HepG2 (cell line): ENCODE data around the gene IL21R. TPM values are rescaled to one million over a fixed set of nuclear protein-coding genes. Genes with fewer than 3 reads are reported as not detected.

ENCODE experiments used
- ATAC-seq: fragments of 200-7000 bp; cut with Tn5 transposase; 3 replicates; pipeline ENCODE4 v1.9.1; 2020; ENCODE audit warnings: mild to moderate bottlenecking, moderate library complexity
- BruUV-seq: library from RNA; stranded (reverse); fragments of 400-500 nt; replicated peaks from 2 replicates; lab custom pipeline; 2021; lab: Mats Ljungman, UMichigan
- CTCF ChIA-PET: fragments of 300-600 bp; formaldehyde crosslinking; extraction: SDS; loops from one replicate; lab custom pipeline; 2021; ENCODE audit warnings: low total read pairs, inconsistent platforms, low intra/inter-chr PET ratio; lab: Yijun Ruan, JAX
- POLR2A ChIA-PET: fragments of 350-600 bp; sonication (Branson Sonifier 250); formaldehyde crosslinking; loops from one replicate; lab custom pipeline; 2020; ENCODE audit warnings: antibody characterized with exemption, inconsistent platforms; lab: Yijun Ruan, JAX
- DNase-seq: peaks from one replicate; pipeline ENCODE4 v3.0.0-alpha.2; 2015; ENCODE audit warnings: low spot score
- FAIRE-seq: peaks from 3 replicates; lab custom pipeline; 2011; peaks lifted over from hg19 to GRCh38; lab: Jason Lieb, UNC
- H2AFZ ChIP-seq: one replicate; pipeline ENCODE4 v1.6.1; 2011; ENCODE audit warnings: low read length, inconsistent platforms
- H3K27ac ChIP-seq: fragments of 300-600 bp; 3 replicates; pipeline ENCODE4 v1.8.0; 2011; ENCODE audit warnings: mixed run types, mild to moderate bottlenecking, mixed read lengths, low read length, inconsistent platforms; ENCODE audit not compliant: insufficient read depth; ENCODE audit errors: extremely low read length
- H3K27me3 ChIP-seq, 2 experiments: fragments of 200-600 bp in 1 of 2; 2 replicates in 1 of 2; 3 replicates in 1 of 2; pipeline versions ENCODE4 v1.6.0 to v1.8.0; 2011; ENCODE audit warnings: low read length in 2 of 2, mild to moderate bottlenecking in 2 of 2, moderate library complexity in 2 of 2, inconsistent platforms in 1 of 2; ENCODE audit not compliant: insufficient read depth in 2 of 2, control insufficient read depth in 1 of 2
- H3K36me3 ChIP-seq, 2 experiments: fragments of 200-600 bp in 1 of 2; replicated peaks in 1 of 2; 2 replicates in 1 of 2; 3 replicates in 1 of 2; pipeline versions ENCODE4 v1.5.1 to v1.8.0; 2011; ENCODE audit warnings: low read length in 2 of 2, inconsistent platforms in 1 of 2; ENCODE audit not compliant: insufficient read depth in 2 of 2, control insufficient read depth in 1 of 2
- H3K4me1 ChIP-seq: 2 replicates; pipeline ENCODE4 v1.5.1; 2012; ENCODE audit warnings: low read length, inconsistent platforms; ENCODE audit not compliant: insufficient read depth
- H3K4me2 ChIP-seq: 2 replicates; pipeline ENCODE4 v1.6.0; 2011; ENCODE audit warnings: low read depth, low read length, inconsistent platforms
- H3K4me3 ChIP-seq, 3 experiments: fragments of 200-600 bp in 1 of 3; sonication (generic), shearing (Covaris generic) in 1 of 3; replicated peaks in 1 of 3; 2 replicates each; pipeline ENCODE4 v1.5.1; 2011 to 2016; ENCODE audit warnings: low read length in 3 of 3, inconsistent platforms in 2 of 3, low read depth in 2 of 3, mild to moderate bottlenecking in 2 of 3, control low read depth in 1 of 3, mixed read lengths in 1 of 3; ENCODE audit not compliant: insufficient read depth in 1 of 3
- H3K79me2 ChIP-seq: one replicate; pipeline ENCODE4 v1.6.1; 2011; ENCODE audit warnings: low read length, inconsistent platforms; ENCODE audit not compliant: insufficient read depth
- H3K9ac ChIP-seq: 2 replicates; pipeline ENCODE4 v1.6.0; 2011; ENCODE audit warnings: mild to moderate bottlenecking, low read depth, low read length, inconsistent platforms; ENCODE audit not compliant: insufficient read depth
- H3K9me3 ChIP-seq: 2 replicates; pipeline ENCODE4 v1.5.1; 2012; ENCODE audit warnings: mild to moderate bottlenecking, low read length
- H4K20me1 ChIP-seq: 2 replicates; pipeline ENCODE4 v1.6.0; 2011; ENCODE audit warnings: inconsistent platforms, mild to moderate bottlenecking, low read length, moderate library complexity; ENCODE audit not compliant: insufficient read depth
- DMAP1 ChIP-seq: IDR thresholded peaks from 2 replicates; pipeline ENCODE4 v1.6.1; 2016
- FOSL2 ChIP-seq: sonication (generic); formaldehyde crosslinking; IDR thresholded peaks from 2 replicates; pipeline ENCODE4 v1.4.0; 2020; ENCODE audit warnings: missing genetic modification reagents
- GABPB1 ChIP-seq: IDR thresholded peaks from 2 replicates; pipeline ENCODE4 v1.6.1; 2016; ENCODE audit warnings: mild to moderate bottlenecking, missing genetic modification reagents, moderate library complexity, missing compliant biosample characterization
- KDM4B ChIP-seq: sonication (generic); formaldehyde crosslinking; IDR thresholded peaks from 2 replicates; pipeline ENCODE4 v1.4.0; 2020; ENCODE audit warnings: missing genetic modification reagents
- YY1 ChIP-seq: IDR thresholded peaks from 2 replicates; pipeline ENCODE4 v1.6.1; 2011; ENCODE audit warnings: low read length, low read depth, moderate library complexity, mild to moderate bottlenecking; ENCODE audit not compliant: insufficient read depth, insufficient replicate concordance
- ZFP90 ChIP-seq: sonication (generic); formaldehyde crosslinking; IDR thresholded peaks from 2 replicates; pipeline ENCODE4 v1.8.0; 2022; ENCODE audit warnings: missing genetic modification reagents, mild to moderate bottlenecking, inconsistent platforms, borderline replicate concordance
- ZNF317 ChIP-seq: sonication (generic); formaldehyde crosslinking; IDR thresholded peaks from 2 replicates; pipeline ENCODE4 v1.5.0; 2020; ENCODE audit warnings: mild to moderate bottlenecking, missing genetic modification reagents
- WGBS: methylation state at CpG from one replicate; pipeline ENCODE4 v1.1.6; 2017; ENCODE audit warnings: low lambda C conversion rate; 5-methylcytosine and 5-hydroxymethylcytosine counted together
- in situ Hi-C: cut with HindIII; loops from 2 replicates; pipeline ENCODE4 v1.10.0; 2017; ENCODE audit warnings: low pct_unique_long_range_greater_than_20kb; ENCODE audit not compliant: extremely low pct_ligation_motif_present
- intact Hi-C: fragments of 100-400 bp; cut with micrococcal nuclease; formaldehyde crosslinking; loops from one replicate; pipeline ENCODE4 v1.10.0; 2022; ENCODE audit not compliant: unreplicated experiment
- polyA plus RNA-seq, 8 experiments: library from polyadenylated mRNA; depleted of rRNA in 3 of 8; stranded (reverse) in 7 of 8; unstranded in 1 of 8; fragments of >200 nt; fragmentation: Illumina TruSeq in 4 of 8; extraction: Trizol in 4 of 8; gene quantifications; 2 replicates each; pipeline versions ENCODE4 v1.2.1 to v1.2.3, GENCODE V29; 2011 to 2016; ENCODE audit warnings: low read depth in 4 of 8, missing spikeins in 1 of 8, mixed read lengths in 1 of 8; ENCODE audit not compliant: insufficient read depth in 1 of 8
- total RNA-seq, 5 experiments: library from RNA; depleted of rRNA; stranded (reverse); fragments of >200 nt; fragmentation: Illumina TruSeq; extraction: Trizol; gene quantifications; 2 replicates each; pipeline ENCODE4 v1.2.3, GENCODE V29; 2016; ENCODE audit warnings: low read depth in 1 of 5
- TF ChIP-seq, protein P1 (sequence below): sonication (generic); formaldehyde crosslinking; IDR thresholded peaks from 2 replicates; pipeline ENCODE4 v1.4.0; 2020; ENCODE audit warnings: mild to moderate bottlenecking, missing genetic modification reagents

The IL21R gene
- total and polyA plus RNA-seq, 2 of the 13 experiments (the other 11 are each of a cell fraction or from before 2014, with no cell fraction given) = 0.49 to 0.64 TPM

DNA sequence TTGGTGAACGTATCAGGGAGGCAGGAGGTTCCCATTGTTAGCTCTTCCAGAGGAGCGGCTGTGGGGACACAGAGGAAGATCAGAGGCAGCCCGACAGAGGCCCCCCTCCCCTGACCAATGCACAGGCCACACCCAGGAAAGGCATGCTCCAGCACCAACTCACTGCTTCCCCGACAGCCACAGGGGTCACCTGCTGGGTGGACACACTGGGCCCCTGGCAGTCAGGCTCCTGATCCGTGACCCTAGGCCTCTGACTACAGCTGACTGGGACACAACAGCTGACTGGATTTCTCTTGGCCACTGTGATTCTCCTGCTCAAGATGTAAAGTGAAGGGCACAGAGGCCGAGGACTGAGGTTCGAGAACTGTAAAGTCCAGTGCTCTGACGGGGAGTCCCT, 63.5 kb downstream of the IL21R start:
- FAIRE-seq = no peak
- H3K4me2 ChIP-seq = no peak overlapping the region
- H3K4me3 ChIP-seq = no peak overlapping the region
- no peak for ATAC-seq
- no peaks in the 10 kb centered on the region for H3K79me2 ChIP-seq
- peaks cover 73 to 98% of the 10 kb centered on the region in 2 experiments for H3K36me3 ChIP-seq
- H4K20me1 ChIP-seq = no peaks in the 10 kb centered on the region
- ChIA-PET CTCF (no interaction called here), POLR2A (no interaction called here)
- H3K27ac ChIP-seq = no peak overlapping the region
- H3K4me1 ChIP-seq = peaks cover 9% of the 10 kb centered on the region
- BruUV-seq = no TSS peak
- H3K9ac ChIP-seq = no peak overlapping the region
- TF ChIP-seq, protein P1, sequence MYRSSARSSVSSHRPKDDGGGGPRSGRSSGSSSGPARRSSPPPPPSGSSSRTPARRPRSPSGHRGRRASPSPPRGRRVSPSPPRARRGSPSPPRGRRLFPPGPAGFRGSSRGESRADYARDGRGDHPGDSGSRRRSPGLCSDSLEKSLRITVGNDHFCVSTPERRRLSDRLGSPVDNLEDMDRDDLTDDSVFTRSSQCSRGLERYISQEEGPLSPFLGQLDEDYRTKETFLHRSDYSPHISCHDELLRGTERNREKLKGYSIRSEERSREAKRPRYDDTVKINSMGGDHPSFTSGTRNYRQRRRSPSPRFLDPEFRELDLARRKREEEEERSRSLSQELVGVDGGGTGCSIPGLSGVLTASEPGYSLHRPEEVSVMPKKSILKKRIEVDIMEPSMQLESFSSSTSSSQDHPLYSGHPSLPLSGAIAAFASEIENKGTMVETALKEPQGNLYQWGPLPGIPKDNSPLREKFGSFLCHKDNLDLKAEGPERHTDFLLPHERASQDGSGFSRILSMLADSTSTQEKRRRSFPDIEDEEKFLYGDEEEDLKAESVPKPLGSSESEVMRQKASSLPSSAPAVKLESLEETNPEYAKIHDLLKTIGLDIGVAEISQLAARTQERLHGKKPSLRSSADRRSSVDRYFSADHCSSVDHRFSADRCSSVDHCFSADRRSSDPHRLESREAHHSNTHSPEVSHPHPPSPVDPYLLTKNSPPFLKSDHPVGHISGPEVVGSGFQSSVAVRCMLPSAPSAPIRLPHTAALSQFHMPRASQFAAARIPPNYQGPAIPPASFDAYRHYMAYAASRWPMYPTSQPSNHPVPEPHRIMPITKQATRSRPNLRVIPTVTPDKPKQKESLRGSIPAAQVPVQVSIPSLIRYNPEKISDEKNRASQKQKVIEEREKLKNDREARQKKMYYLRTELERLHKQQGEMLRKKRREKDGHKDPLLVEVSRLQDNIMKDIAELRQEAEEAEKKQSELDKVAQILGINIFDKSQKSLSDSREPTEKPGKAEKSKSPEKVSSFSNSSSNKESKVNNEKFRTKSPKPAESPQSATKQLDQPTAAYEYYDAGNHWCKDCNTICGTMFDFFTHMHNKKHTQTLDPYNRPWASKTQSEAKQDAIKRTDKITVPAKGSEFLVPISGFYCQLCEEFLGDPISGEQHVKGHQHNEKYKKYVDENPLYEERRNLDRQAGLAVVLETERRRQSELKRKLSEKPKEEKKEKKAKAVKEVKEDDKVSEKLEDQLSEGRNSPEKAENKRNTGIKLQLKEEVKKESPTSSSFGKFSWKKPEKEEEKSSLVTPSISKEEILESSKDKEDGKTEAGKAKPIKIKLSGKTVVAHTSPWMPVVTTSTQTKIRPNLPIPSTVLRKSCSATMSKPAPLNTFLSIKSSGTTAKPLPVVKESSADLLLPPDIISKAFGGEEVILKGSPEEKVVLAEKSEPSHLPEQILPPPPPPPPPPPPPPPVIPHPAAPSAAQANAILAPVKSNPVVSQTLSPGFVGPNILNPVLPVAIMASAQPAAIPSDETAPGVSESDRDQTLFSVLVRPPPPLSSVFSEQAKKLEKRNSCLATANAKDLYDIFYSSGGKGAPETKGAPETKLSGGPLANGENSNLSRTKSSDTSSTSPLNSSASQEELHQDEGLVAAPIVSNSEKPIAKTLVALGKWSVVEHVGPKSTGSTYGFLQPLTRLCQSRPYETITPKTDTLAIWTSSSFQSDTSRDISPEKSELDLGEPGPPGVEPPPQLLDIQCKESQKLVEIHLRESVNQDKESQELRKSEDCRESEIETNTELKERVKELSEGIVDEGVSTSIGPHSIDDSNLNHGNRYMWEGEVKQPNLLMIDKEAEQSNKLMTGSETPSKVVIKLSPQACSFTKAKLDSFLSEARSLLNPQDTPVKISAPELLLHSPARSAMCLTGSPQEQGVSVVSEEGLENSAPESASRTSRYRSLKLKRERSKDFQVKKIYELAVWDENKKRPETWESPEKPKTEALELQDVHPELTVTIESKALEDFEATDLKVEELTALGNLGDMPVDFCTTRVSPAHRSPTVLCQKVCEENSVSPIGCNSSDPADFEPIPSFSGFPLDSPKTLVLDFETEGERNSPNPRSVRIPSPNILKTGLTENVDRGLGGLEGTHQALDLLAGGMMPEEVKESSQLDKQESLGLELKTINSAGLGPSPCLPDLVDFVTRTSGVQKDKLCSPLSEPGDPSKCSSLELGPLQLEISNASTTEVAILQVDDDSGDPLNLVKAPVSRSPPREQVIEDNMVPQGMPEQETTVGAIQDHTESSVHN = no peak
- no peak for TF ChIP-seq YY1
- TF ChIP-seq ZNF317 (CRISPR knock-in tag) = no peak
- TF ChIP-seq DMAP1 = no peak
- TF ChIP-seq GABPB1 = no peak
- no peak for TF ChIP-seq ZFP90 (CRISPR knock-in tag)
- TF ChIP-seq FOSL2 (CRISPR knock-in tag) = no peak
- TF ChIP-seq KDM4B (CRISPR knock-in tag) = no peak
- in situ Hi-C loops (no loop called here), intact Hi-C loops (no loop called here)
- H2AFZ ChIP-seq = no peak overlapping the region
- no peak for DNase-seq
- 95% methylated on average over 7 of the region's 8 CpGs for WGBS
- H3K9me3 ChIP-seq = no peaks in the 10 kb centered on the region
- no peaks in the 10 kb centered on the region for H3K27me3 ChIP-seq
